Astrocyte (in vitro differentiated cells and primary cell): ENCODE data around the gene ZNF569. TPM values are rescaled to one million over a fixed set of nuclear protein-coding genes. Genes with fewer than 3 reads are reported as not detected.
"Not testable (repeated sequence)": the region's sequence is repeated elsewhere in the genome, so short reads cannot be mapped to it uniquely, and the experiment has no call there.

Source experiments
- DNase-seq: peaks from one replicate; pipeline ENCODE4 v3.0.0-alpha.2; 2010; ENCODE audit warnings: low read depth
- FAIRE-seq: peaks from 2 replicates; lab custom pipeline; 2011; peaks lifted over from hg19 to GRCh38; lab: Jason Lieb, UNC
- H2AFZ ChIP-seq: 2 replicates; pipeline ENCODE4 v1.6.0; 2012; ENCODE audit warnings: low read depth, low read length, inconsistent platforms
- H3K27ac ChIP-seq: 2 replicates; pipeline ENCODE4 v1.5.1; 2011; ENCODE audit warnings: low read depth, low read length, inconsistent platforms
- H3K27me3 ChIP-seq: 2 replicates; pipeline ENCODE4 v1.6.0; 2011; ENCODE audit warnings: low read length, inconsistent platforms; ENCODE audit not compliant: insufficient read depth
- H3K36me3 ChIP-seq: 2 replicates; pipeline ENCODE4 v1.5.1; 2011; ENCODE audit warnings: low read length, inconsistent platforms; ENCODE audit not compliant: insufficient read depth
- H3K4me1 ChIP-seq: 2 replicates; pipeline ENCODE4 v1.5.1; 2011; ENCODE audit warnings: low read length, inconsistent platforms; ENCODE audit not compliant: insufficient read depth
- H3K4me2 ChIP-seq: 2 replicates; pipeline ENCODE4 v1.6.0; 2012; ENCODE audit warnings: low read length, inconsistent platforms
- H3K4me3 ChIP-seq: 2 replicates; pipeline ENCODE4 v1.5.1; 2011; ENCODE audit warnings: low read depth, mild to moderate bottlenecking, low read length, inconsistent platforms; ENCODE audit not compliant: insufficient read depth
- H3K79me2 ChIP-seq: 2 replicates; pipeline ENCODE4 v1.6.0; 2012; ENCODE audit warnings: mild to moderate bottlenecking, low read length, inconsistent platforms; ENCODE audit not compliant: insufficient read depth
- H3K9ac ChIP-seq: 2 replicates; pipeline ENCODE4 v1.6.0; 2012; ENCODE audit warnings: mild to moderate bottlenecking, low read length, inconsistent platforms
- H3K9me3 ChIP-seq: 2 replicates; pipeline ENCODE4 v1.5.1; 2012; ENCODE audit warnings: low read depth, mild to moderate bottlenecking, low read length, inconsistent platforms; ENCODE audit not compliant: insufficient read depth
- H4K20me1 ChIP-seq: 2 replicates; pipeline ENCODE4 v1.6.0; 2012; ENCODE audit warnings: low read length, inconsistent platforms; ENCODE audit not compliant: insufficient read depth
- H3K27ac Mint-ChIP-seq: one replicate; pipeline ENCODE4 v1.8.0; 2021; ENCODE audit warnings: mild to moderate bottlenecking, mixed read lengths; ENCODE audit not compliant: unreplicated experiment
- H3K27me3 Mint-ChIP-seq: one replicate; pipeline ENCODE4 v1.8.0; 2021; ENCODE audit warnings: low read depth, mixed read lengths; ENCODE audit not compliant: unreplicated experiment
- H3K36me3 Mint-ChIP-seq: one replicate; pipeline ENCODE4 v1.8.0; 2021; ENCODE audit warnings: low read depth, mixed read lengths; ENCODE audit not compliant: unreplicated experiment
- H3K4me1 Mint-ChIP-seq: one replicate; pipeline ENCODE4 v1.8.0; 2021; ENCODE audit warnings: low read depth, mixed read lengths; ENCODE audit not compliant: unreplicated experiment
- H3K4me3 Mint-ChIP-seq: one replicate; pipeline ENCODE4 v1.8.0; 2021; ENCODE audit warnings: mild to moderate bottlenecking, moderate library complexity, mixed read lengths; ENCODE audit not compliant: unreplicated experiment
- H3K9me3 Mint-ChIP-seq: one replicate; pipeline ENCODE4 v1.8.0; 2021; ENCODE audit warnings: mild to moderate bottlenecking, mixed read lengths; ENCODE audit not compliant: unreplicated experiment
- EZH2 ChIP-seq: IDR thresholded peaks from 2 replicates; pipeline ENCODE4 v1.6.1; 2012; ENCODE audit warnings: mild to moderate bottlenecking, low read length, inconsistent platforms; ENCODE audit not compliant: insufficient read depth
- total RNA-seq: library from RNA; stranded (reverse); gene quantifications from 2 replicates; pipeline ENCODE4 v1.2.1, GENCODE V29; 2021
- TF ChIP-seq, protein P1 (sequence below): IDR thresholded peaks from 2 replicates; pipeline ENCODE4 v1.5.1; 2011; ENCODE audit warnings: low read depth, mild to moderate bottlenecking, inconsistent platforms, low read length, moderate library complexity; ENCODE audit not compliant: insufficient read depth

The ZNF569 gene
- total RNA-seq, 1 donor from 2014 or later, result 7.1 TPM

DNA sequence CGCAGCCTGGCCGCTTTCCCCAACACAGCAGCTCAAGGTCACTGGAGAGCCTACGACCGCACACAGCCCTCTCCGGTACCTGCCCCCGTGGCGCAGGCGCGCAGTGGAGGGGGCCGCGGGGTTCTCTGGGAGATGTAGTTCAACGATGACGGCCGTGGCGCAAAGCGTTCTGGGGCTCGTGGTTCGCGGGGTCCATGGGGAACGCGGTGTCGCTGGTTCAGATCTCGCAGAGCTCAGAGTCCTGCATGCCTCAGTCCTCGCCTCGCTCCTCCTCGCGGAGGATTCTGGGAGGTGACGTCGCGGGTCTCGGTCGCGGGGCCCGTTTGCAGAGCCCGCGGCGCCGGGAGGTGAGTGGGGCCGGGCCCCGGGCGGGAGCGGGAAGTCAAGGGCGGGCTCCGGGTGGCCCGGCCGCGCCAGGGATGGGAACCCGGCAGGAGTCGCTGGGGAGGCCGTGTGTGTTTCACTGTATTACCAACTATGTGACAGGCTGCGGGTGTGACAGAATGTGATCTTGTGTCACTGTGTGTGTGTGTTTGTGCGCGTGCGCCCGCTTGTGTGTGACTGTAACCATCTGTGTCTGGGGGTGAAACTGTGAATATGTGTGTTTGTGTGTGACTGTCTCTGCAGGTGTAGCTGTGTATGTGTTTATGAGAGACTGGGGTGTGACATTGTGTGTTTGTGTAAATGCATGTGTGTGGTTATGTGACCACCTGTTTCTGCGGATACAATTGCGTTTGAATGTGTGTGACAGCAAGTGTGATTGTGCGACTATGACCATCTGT is 96.2 kb downstream of the ZNF569 start, which contains the start of gene ZNF527:
ZNF527 (plus strand) TSS at position 220 of the 782 bp plus-strand sequence. CDS start 3,100 bp downstream, outside the sequence.
- DNase-seq, result peak; percentile 95
- H3K27ac Mint-ChIP-seq, result peak within 1 kb of the TSS; percentile 53
- Histone ChIP-seq H3K4me1 (no peaks in the 10 kb centered on the region), H3K9me3 (peaks cover 3% of the 10 kb centered on the region), H4K20me1 (no peaks in the 10 kb centered on the region), H3K36me3 (peaks cover 11% of the 10 kb centered on the region), H3K4me2 (peak within 1 kb of the TSS; percentile 95), H3K9ac (peak within 1 kb of the TSS; percentile 85), H2AFZ (peak within 1 kb of the TSS; percentile 94), H3K27ac (peak within 1 kb of the TSS; percentile 55), H3K79me2 (peaks cover 11% of the 10 kb centered on the region), H3K27me3 (no peaks in the 10 kb centered on the region), H3K4me3 (peak within 1 kb of the TSS; percentile 80)
- no peak for FAIRE-seq
- H3K4me3 Mint-ChIP-seq, result peak within 1 kb of the TSS; percentile 97
- TF ChIP-seq EZH2, result no peak
- TF ChIP-seq, protein P1, sequence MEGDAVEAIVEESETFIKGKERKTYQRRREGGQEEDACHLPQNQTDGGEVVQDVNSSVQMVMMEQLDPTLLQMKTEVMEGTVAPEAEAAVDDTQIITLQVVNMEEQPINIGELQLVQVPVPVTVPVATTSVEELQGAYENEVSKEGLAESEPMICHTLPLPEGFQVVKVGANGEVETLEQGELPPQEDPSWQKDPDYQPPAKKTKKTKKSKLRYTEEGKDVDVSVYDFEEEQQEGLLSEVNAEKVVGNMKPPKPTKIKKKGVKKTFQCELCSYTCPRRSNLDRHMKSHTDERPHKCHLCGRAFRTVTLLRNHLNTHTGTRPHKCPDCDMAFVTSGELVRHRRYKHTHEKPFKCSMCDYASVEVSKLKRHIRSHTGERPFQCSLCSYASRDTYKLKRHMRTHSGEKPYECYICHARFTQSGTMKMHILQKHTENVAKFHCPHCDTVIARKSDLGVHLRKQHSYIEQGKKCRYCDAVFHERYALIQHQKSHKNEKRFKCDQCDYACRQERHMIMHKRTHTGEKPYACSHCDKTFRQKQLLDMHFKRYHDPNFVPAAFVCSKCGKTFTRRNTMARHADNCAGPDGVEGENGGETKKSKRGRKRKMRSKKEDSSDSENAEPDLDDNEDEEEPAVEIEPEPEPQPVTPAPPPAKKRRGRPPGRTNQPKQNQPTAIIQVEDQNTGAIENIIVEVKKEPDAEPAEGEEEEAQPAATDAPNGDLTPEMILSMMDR, result no peak
- peaks cover 4% of the 10 kb centered on the region for H3K36me3 Mint-ChIP-seq
- H3K9me3 Mint-ChIP-seq, result peaks cover 2% of the 10 kb centered on the region
- no peaks in the 10 kb centered on the region for H3K27me3 Mint-ChIP-seq
- no peaks in the 10 kb centered on the region for H3K4me1 Mint-ChIP-seq

DNA sequence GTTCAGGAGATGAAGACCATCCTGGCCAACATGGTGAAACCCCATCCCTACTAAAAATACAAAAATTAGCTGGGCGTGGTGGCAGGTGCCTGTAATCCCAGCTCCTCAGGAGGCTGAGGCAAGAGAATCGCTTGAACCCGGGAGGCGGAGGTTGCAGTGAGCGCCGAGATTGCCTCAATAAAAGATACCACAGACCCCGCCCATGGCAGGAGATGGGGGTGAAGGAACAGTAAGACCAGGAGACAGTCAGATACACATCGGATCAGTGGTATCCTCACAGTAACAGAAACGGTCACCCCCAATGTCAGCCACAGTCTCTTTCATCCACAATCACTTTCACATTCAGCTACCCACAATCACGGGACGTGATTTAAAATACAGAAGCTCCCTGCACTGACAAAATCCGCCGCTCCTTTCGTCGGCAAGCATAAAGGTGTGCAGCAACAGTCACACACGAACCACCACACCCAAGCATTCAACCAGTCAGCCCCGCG is 96.8 kb downstream of the ZNF569 start:
- not testable (repeated sequence) for H3K36me3 Mint-ChIP-seq, FAIRE-seq
- H3K4me3 Mint-ChIP-seq, result peak overlapping the region; percentile 97

DNA sequence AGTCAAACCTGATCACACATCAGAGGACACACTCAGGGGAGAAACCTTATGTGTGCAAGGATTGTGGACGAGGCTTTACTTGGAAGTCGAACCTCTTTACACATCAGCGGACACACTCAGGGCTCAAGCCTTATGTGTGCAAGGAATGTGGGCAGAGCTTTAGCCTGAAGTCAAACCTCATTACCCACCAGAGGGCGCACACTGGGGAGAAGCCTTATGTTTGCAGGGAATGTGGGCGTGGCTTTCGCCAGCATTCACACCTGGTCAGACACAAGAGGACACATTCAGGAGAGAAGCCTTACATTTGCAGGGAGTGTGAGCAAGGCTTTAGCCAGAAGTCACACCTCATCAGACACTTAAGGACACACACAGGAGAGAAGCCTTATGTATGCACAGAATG is 104.5 kb downstream of the ZNF569 start:
- Histone ChIP-seq H3K4me3 (no peak overlapping the region), H3K27me3 (no peaks in the 10 kb centered on the region), H3K79me2 (no peaks in the 10 kb centered on the region), H3K27ac (no peak overlapping the region), H3K36me3 (peaks cover 12% of the 10 kb centered on the region), H3K9me3 (peaks cover 17% of the 10 kb centered on the region), H3K9ac (no peak overlapping the region), H4K20me1 (no peaks in the 10 kb centered on the region), H3K4me2 (no peak overlapping the region), H2AFZ (no peak overlapping the region), H3K4me1 (no peaks in the 10 kb centered on the region)
- H3K27me3 Mint-ChIP-seq, result no peaks in the 10 kb centered on the region
- peaks cover 5% of the 10 kb centered on the region for H3K4me1 Mint-ChIP-seq
- peaks cover 35% of the 10 kb centered on the region for H3K9me3 Mint-ChIP-seq
- H3K4me3 Mint-ChIP-seq, result no peak overlapping the region
- no peak overlapping the region for H3K27ac Mint-ChIP-seq
- DNase-seq (no peak), FAIRE-seq (no peak)
- H3K36me3 Mint-ChIP-seq, result peaks cover 52% of the 10 kb centered on the region
- no peak for TF ChIP-seq EZH2
- TF ChIP-seq, protein P1, result no peak

More for the DNA sequence above, 96.8 kb downstream of the ZNF569 start:
- not testable (repeated sequence) for H3K27me3 ChIP-seq, H3K9me3 ChIP-seq, H4K20me1 ChIP-seq, H3K27me3 Mint-ChIP-seq, H3K4me1 ChIP-seq, H3K4me1 Mint-ChIP-seq, H3K9me3 Mint-ChIP-seq, DNase-seq, H3K27ac Mint-ChIP-seq
- H2AFZ ChIP-seq, result peak overlapping the region; percentile 94
- H3K79me2 ChIP-seq, result peaks cover 11% of the 10 kb centered on the region
- peaks cover 11% of the 10 kb centered on the region for H3K36me3 ChIP-seq
- peak overlapping the region; percentile 11 for H3K27ac ChIP-seq
- H3K4me3 ChIP-seq, result peak overlapping the region; percentile 80
- H3K9ac ChIP-seq, result peak overlapping the region; percentile 85
- peak overlapping the region; percentile 95 for H3K4me2 ChIP-seq
